Measurements from ENCODE around the gene DTNBP1. TPM values are rescaled to one million over a fixed set of nuclear protein-coding genes. Genes with fewer than 3 reads are reported as not detected.

DTNBP1 gene
- total and polyA plus RNA-seq, 2 of the 13 experiments (the other 11 are each of a cell fraction or from before 2014, with no cell fraction given), result 6.6 to 19.1 TPM

DNA sequence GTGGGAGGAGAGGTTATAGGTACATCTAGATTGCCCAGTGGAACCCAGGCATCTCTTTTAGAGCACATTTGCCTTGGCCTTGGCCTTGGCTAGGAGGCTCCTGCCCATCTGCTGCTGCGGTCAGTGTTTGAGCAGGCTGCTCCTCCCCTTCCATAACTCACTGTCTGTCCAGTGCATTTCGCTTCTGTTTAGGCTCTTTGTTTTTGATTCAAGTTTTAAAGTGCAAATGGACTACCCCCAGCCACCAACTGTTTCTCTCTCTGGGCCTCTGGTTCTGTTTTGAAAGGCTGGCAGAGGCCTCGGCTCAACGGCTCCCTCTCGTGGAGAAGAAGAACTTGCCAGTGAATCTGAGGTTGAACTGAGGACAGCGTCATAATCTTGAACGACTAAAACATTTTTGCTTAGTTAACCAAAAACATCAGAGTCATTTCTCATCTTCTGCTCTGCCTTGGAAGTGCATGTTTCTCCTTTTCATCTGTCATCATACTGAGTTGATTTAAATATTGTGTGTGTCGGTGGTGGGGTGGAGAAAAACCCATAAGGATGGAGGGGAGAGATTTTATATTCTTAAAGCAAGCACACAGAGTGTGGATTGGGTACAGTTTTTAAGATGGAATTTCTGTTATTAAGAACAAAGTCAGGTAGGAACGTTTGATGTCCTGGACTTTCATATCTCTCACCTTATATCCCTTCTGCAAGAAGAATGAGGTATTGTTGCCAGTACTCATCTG, 171.4 kb downstream of the DTNBP1 start (continued):
- peak; percentile 58; the same call in 1 of the 2 replicates for TF ChIP-seq ZMYM4 (CRISPR knock-in tag; IDR thresholded peaks at IDR 0.05)
- TF ChIP-seq, protein P1, sequence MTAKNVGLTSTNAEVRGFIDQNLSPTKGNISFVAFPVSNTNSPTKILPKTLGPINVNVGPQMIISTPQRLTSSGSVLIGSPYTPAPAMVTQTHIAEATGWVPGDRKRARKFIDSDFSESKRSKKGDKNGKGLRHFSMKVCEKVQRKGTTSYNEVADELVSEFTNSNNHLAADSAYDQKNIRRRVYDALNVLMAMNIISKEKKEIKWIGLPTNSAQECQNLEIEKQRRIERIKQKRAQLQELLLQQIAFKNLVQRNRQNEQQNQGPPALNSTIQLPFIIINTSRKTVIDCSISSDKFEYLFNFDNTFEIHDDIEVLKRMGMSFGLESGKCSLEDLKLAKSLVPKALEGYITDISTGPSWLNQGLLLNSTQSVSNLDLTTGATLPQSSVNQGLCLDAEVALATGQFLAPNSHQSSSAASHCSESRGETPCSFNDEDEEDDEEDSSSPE (CRISPR knock-in tag; IDR thresholded peaks at IDR 0.05), result no peak
- TF ChIP-seq, protein P2, sequence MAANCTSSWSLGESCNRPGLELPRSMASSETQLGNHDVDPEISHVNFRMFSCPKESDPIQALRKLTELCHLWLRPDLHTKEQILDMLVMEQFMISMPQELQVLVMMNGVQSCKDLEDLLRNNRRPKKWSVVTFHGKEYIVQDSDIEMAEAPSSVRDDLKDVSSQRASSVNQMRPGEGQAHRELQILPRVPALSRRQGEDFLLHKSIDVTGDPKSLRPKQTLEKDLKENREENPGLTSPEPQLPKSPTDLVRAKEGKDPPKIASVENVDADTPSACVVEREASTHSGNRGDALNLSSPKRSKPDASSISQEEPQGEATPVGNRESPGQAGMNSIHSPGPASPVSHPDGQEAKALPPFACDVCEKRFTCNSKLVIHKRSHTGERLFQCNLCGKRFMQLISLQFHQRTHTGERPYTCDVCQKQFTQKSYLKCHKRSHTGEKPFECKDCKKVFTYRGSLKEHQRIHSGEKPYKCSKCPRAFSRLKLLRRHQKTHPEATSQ (CRISPR knock-in tag; IDR thresholded peaks at IDR 0.05; ENCODE audit: borderline replicate concordance), result no peak; the same call in 1 of the 2 replicates
- TF ChIP-seq, protein P3, sequence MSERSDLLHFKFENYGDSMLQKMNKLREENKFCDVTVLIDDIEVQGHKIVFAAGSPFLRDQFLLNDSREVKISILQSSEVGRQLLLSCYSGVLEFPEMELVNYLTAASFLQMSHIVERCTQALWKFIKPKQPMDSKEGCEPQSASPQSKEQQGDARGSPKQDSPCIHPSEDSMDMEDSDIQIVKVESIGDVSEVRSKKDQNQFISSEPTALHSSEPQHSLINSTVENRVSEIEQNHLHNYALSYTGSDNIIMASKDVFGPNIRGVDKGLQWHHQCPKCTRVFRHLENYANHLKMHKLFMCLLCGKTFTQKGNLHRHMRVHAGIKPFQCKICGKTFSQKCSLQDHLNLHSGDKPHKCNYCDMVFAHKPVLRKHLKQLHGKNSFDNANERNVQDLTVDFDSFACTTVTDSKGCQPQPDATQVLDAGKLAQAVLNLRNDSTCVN (CRISPR knock-in tag; IDR thresholded peaks at IDR 0.05; ENCODE audit: borderline replicate concordance), result peak; percentile 84
- no peak for TF ChIP-seq HNRNPH1 (optimal IDR thresholded peaks at IDR 0.05; ENCODE audit: low read depth, low read length)
- TF ChIP-seq TCF7L2 (IDR thresholded peaks at IDR 0.05; ENCODE audit: low read depth, low read length), result no peak
- TF ChIP-seq ETV6 (CRISPR knock-in tag; conservative IDR thresholded peaks at IDR 0.05), result no peak
- no peak for TF ChIP-seq SATB2 (CRISPR knock-in tag; IDR thresholded peaks at IDR 0.05)
- no peak for TF ChIP-seq ZNF253 (CRISPR knock-in tag; IDR thresholded peaks at IDR 0.05; ENCODE audit: borderline replicate concordance)
- TF ChIP-seq ZSCAN25 (CRISPR knock-in tag; IDR thresholded peaks at IDR 0.05), result no peak
- no peak for TF ChIP-seq MATR3 (CRISPR knock-in tag; IDR thresholded peaks at IDR 0.05)
- no peak for TF ChIP-seq ZNF33A (CRISPR knock-in tag; IDR thresholded peaks at IDR 0.05; ENCODE audit: borderline replicate concordance)
- no peak for TF ChIP-seq ZSCAN21 (CRISPR knock-in tag; IDR thresholded peaks at IDR 0.05; ENCODE audit: borderline replicate concordance)
- no peak for TF ChIP-seq ELF3 (CRISPR knock-in tag; IDR thresholded peaks at IDR 0.05)
- TF ChIP-seq, protein P4, sequence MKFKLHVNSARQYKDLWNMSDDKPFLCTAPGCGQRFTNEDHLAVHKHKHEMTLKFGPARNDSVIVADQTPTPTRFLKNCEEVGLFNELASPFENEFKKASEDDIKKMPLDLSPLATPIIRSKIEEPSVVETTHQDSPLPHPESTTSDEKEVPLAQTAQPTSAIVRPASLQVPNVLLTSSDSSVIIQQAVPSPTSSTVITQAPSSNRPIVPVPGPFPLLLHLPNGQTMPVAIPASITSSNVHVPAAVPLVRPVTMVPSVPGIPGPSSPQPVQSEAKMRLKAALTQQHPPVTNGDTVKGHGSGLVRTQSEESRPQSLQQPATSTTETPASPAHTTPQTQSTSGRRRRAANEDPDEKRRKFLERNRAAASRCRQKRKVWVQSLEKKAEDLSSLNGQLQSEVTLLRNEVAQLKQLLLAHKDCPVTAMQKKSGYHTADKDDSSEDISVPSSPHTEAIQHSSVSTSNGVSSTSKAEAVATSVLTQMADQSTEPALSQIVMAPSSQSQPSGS (CRISPR knock-in tag; IDR thresholded peaks at IDR 0.05), result no peak
- no peak for TF ChIP-seq JDP2 (CRISPR knock-in tag; IDR thresholded peaks at IDR 0.05; ENCODE audit: borderline replicate concordance)
- TF ChIP-seq, protein P5, sequence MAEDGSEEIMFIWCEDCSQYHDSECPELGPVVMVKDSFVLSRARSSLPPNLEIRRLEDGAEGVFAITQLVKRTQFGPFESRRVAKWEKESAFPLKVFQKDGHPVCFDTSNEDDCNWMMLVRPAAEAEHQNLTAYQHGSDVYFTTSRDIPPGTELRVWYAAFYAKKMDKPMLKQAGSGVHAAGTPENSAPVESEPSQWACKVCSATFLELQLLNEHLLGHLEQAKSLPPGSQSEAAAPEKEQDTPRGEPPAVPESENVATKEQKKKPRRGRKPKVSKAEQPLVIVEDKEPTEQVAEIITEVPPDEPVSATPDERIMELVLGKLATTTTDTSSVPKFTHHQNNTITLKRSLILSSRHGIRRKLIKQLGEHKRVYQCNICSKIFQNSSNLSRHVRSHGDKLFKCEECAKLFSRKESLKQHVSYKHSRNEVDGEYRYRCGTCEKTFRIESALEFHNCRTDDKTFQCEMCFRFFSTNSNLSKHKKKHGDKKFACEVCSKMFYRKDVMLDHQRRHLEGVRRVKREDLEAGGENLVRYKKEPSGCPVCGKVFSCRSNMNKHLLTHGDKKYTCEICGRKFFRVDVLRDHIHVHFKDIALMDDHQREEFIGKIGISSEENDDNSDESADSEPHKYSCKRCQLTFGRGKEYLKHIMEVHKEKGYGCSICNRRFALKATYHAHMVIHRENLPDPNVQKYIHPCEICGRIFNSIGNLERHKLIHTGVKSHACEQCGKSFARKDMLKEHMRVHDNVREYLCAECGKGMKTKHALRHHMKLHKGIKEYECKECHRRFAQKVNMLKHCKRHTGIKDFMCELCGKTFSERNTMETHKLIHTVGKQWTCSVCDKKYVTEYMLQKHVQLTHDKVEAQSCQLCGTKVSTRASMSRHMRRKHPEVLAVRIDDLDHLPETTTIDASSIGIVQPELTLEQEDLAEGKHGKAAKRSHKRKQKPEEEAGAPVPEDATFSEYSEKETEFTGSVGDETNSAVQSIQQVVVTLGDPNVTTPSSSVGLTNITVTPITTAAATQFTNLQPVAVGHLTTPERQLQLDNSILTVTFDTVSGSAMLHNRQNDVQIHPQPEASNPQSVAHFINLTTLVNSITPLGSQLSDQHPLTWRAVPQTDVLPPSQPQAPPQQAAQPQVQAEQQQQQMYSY (CRISPR knock-in tag; IDR thresholded peaks at IDR 0.05), result no peak
- TF ChIP-seq ZNF317 (CRISPR knock-in tag; IDR thresholded peaks at IDR 0.05), result no peak
- TF ChIP-seq SPEN (CRISPR knock-in tag; IDR thresholded peaks at IDR 0.05; ENCODE audit: low read depth), result 0 out of 2 replicates have a peak, but pooled peaks have one; percentile 28

All from HepG2 (cell line).